ENCODE results near the gene NDUFS8.
"Not testable (repeated sequence)": the region's sequence is repeated elsewhere in the genome, so short reads cannot be mapped to it uniquely, and the experiment has no call there.

The NDUFS8 gene

GRCh38 chr11:68030318-68031143 is at the start of gene NDUFS8:
Gene NDUFS8, plus strand, starts transcription at chr11:68030681. Its CDS starts 1,471 bp downstream, at chr11:68032152.
- in situ Hi-C loops (cut with HindIII; ENCODE audit: low pct_unique_long_range_greater_than_20kb, low sequenced_read_pairs) = no loop called here
- peak; percentile 100 for DNase-seq (ENCODE audit: low read depth in 1 of 2, low spot score in 1 of 2)
- no peak for TF ChIP-seq JUND (IDR thresholded peaks at IDR 0.05; ENCODE audit: low read depth)

GRCh38 chr11:67981226-67981625 is 49.3 kb upstream of the NDUFS8 start:
- DNase-seq (ENCODE audit: low read depth in 1 of 2, low spot score in 1 of 2); in situ Hi-C loops (cut with HindIII; ENCODE audit: low pct_unique_long_range_greater_than_20kb, low sequenced_read_pairs): not testable (repeated sequence)

DNA sequence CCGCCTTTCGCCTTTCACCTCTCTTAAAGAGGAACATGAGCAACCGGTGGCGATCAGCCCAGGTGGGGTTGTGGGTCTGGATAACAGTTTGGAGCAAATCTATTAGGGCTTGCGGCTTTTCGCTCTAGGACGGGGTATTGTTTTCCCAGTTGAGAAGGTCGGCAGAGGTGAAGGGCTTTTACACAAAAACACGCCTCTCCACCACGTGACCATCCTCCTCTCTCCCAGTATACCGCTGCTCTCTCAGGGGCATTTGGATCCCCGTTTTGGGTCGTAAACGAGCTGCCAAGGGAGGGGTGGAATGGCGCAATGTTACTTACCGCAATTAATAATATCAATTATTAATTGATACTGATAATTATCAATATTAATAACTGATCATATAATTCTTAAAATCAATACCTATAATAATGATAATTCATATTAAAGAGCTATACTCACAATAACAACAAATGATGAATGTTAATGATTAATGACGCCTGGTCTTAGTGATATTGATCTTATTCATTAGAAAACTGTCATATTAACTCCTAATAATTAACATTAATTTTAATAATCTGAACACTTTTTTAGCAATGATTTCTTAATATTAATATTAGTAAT is 48.1 kb upstream of the NDUFS8 start:
- DNase-seq (ENCODE audit: low read depth in 1 of 2, low spot score in 1 of 2); in situ Hi-C loops (cut with HindIII; ENCODE audit: low pct_unique_long_range_greater_than_20kb, low sequenced_read_pairs): not testable (repeated sequence)

DNA sequence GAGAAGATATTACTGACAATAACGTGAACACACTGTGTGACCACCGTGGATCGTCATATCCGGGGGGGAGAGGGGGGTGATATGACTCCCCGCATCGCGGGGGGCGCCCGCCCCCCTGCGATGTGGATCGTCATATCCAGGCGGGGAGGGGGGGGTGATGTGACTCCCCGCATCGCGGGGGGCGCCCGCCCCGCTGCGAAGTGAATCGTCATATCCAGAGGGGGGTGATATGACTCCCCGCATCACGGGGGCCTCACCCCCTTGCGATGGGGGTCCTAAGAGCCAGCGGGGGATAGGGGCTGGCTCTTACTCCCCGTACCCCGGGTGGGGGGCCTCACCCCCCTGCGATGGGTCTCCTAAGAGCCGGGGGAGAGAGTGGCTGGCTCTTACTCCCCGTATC is 46.5 kb upstream of the NDUFS8 start:
- in situ Hi-C loops (cut with HindIII; ENCODE audit: low pct_unique_long_range_greater_than_20kb, low sequenced_read_pairs) = no loop called here
- TF ChIP-seq JUND (IDR thresholded peaks at IDR 0.05; ENCODE audit: low read depth) = no peak
- DNase-seq (ENCODE audit: low read depth in 1 of 2, low spot score in 1 of 2) = no peak

GRCh38 chr11:67985302-67985701 is 45.2 kb upstream of the NDUFS8 start:
- DNase-seq (ENCODE audit: low read depth in 1 of 2, low spot score in 1 of 2); in situ Hi-C loops (cut with HindIII; ENCODE audit: low pct_unique_long_range_greater_than_20kb, low sequenced_read_pairs): not testable (repeated sequence)

DNA sequence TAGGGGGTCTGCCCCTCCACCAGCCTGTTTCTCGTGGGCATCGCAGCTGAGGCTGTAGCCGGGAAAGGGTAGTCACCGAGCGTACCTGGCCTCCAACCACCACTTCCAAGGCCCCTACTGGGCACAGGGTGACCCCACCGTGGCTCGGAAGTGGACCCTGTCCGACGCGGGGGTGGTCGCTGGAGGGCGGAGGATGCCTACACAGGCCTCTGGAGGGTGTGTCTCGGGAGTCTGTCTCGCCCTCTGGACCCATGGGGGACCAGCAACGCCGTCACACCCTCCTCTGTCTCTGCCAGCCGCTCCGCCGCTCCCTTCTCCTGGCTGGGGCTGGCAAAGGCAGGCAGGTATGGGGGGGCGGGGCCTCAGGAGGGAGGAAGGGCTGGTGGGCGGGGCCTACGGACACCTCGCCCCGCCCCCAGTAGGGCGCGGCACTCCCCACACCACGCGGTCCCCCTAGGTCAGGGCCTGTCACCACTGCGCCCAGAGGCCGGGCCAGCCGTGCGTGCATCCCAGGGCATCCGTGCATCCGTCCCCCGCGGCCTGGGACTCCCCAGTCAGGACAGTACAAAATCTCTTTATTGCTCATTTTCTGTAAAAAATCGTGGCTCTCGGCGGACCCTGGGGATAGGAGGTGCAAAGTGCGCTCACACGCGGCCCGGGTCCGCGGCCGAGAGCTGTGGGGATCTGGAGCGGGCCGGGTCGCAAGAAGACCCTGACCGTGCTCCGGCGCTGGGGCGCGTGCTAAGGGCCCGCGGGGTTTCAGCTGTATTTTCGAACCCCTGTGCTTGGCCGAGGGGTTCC is 39.7 kb upstream of the NDUFS8 start:
- in situ Hi-C loops (cut with HindIII; ENCODE audit: low pct_unique_long_range_greater_than_20kb, low sequenced_read_pairs); DNase-seq (ENCODE audit: low read depth in 1 of 2, low spot score in 1 of 2): not testable (repeated sequence)

DNA sequence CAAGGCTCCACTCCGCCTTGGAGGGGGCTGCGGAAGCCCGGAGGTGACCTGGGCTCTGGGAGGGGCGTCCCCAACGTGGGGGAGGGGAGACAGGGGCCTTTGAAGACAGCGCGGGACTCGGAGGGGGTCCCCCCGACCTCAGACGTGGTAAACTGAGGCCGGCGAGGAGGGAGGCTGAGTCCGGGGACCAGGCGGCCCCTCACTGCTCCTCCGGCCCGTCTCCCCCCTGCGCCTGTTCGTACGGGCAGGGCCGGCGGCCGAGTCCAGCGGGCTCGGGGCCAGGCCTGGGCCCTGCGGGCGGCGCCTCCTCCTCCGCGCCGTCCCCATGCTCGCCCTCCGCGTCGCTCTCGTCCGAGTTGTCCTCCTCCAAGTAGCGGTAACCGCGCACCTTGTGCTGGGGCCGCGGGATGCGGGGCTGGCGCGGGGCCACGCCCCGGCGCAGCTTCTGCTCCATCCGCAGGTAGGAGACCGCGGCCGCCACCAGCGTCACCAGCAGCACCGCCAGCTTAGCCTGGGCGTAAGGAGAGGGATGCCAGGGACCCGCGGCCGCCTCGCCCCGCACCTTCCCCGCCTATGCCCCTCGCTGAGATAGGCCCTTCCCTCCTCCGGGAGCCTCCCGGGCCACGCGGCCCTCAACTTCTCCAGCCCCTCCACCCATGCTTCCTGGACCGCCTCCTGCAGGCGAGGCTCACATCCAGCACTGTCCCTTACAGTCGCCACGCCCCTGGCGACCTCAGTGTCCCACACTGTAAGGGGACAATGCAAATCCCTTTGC is 38.9 kb upstream of the NDUFS8 start:
- in situ Hi-C loops (cut with HindIII; ENCODE audit: low pct_unique_long_range_greater_than_20kb, low sequenced_read_pairs); DNase-seq (ENCODE audit: low read depth in 1 of 2, low spot score in 1 of 2): not testable (repeated sequence)

GRCh38 chr11:67993821-67994220 is 36.7 kb upstream of the NDUFS8 start:
- in situ Hi-C loops (cut with HindIII; ENCODE audit: low pct_unique_long_range_greater_than_20kb, low sequenced_read_pairs) = not testable (repeated sequence)
- DNase-seq (ENCODE audit: low read depth in 1 of 2, low spot score in 1 of 2) = peak in 1 of 2 experiments; percentile 77

GRCh38 chr11:67994387-67994786 is 36.1 kb upstream of the NDUFS8 start:
- in situ Hi-C loops (cut with HindIII; ENCODE audit: low pct_unique_long_range_greater_than_20kb, low sequenced_read_pairs); DNase-seq (ENCODE audit: low read depth in 1 of 2, low spot score in 1 of 2): not testable (repeated sequence)

GRCh38 chr11:67995129-67995528 is 35.4 kb upstream of the NDUFS8 start:
- in situ Hi-C loops (cut with HindIII; ENCODE audit: low pct_unique_long_range_greater_than_20kb, low sequenced_read_pairs); DNase-seq (ENCODE audit: low read depth in 1 of 2, low spot score in 1 of 2): not testable (repeated sequence)

- DNase-seq (ENCODE audit: low read depth in 1 of 2, low spot score in 1 of 2); in situ Hi-C loops (cut with HindIII; ENCODE audit: low pct_unique_long_range_greater_than_20kb, low sequenced_read_pairs): not testable (repeated sequence)
These were observed 34.9 kb upstream of the NDUFS8 start for GRCh38 chr11:67995579-67995978.

- no peak for TF ChIP-seq JUND (IDR thresholded peaks at IDR 0.05; ENCODE audit: low read depth)
- in situ Hi-C loops (cut with HindIII; ENCODE audit: low pct_unique_long_range_greater_than_20kb, low sequenced_read_pairs) = no loop called here
- no peak for DNase-seq (ENCODE audit: low read depth in 1 of 2, low spot score in 1 of 2)
These were observed 34.4 kb upstream of the NDUFS8 start for GRCh38 chr11:67996051-67996450.

All from T47D (cell line).